Ramos (cell line): ENCODE results near the gene APBB1IP.
"Not testable (repeated sequence)": the region's sequence is repeated elsewhere in the genome, so short reads cannot be mapped to it uniquely, and the experiment has no call there.

Experiments
- in situ Hi-C: fragments of 300-500 bp; cut with MboI; formaldehyde crosslinking; loops from one replicate; pipeline ENCODE4 v1.14.3; 2022; ENCODE audit warnings: low sequenced_read_pairs; ENCODE audit not compliant: unreplicated experiment

APBB1IP gene

GRCh38 chr10:26472492-26472778 lies 34.3 kb downstream of the APBB1IP start:
- in situ Hi-C loops = no loop called here

DNA sequence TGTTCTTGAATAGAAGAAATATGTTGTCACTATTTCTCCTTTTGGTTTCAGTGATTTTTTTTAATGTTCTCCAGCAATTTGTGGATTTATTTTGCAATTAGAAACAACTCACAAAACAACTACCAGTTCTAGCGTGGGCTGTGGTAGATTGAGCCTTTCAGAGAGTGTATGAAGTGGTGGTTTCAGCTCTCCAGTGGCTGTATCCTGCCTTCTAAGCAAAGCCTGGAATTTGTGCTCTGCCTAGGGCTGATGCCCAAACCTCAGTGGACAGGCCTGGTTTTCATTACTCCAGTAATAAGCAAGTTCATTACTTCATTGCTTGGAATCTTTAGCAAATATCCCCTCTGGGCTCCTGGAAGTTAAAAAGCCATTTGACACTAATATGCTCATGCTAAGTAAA lies 35.9 kb downstream of the APBB1IP start:
- in situ Hi-C loops = no loop called here

- in situ Hi-C loops = not testable (repeated sequence)
These were observed 36.7 kb downstream of the APBB1IP start for GRCh38 chr10:26474845-26475244.

GRCh38 chr10:26475386-26475785 lies 37.2 kb downstream of the APBB1IP start:
- in situ Hi-C loops = no loop called here

DNA sequence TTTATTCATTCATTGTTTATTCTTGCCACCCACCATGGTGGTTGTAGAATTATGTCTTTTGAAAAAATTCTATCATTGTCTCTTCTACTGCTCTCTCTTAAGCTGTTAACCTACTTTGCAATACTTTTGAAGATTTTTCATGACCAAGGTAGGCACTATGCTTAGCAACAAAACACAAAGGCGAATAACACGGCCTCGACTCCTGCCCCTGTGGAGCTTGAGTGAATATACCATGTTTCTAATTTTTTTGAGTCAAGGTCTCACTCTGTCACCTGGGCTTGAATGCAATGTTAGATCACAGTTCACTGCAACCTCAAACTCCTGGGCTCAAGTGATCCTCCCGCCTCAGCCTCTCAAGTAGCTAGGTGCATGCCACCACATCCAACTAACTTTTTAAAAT lies 39.4 kb downstream of the APBB1IP start:
- in situ Hi-C loops = no loop called here

DNA sequence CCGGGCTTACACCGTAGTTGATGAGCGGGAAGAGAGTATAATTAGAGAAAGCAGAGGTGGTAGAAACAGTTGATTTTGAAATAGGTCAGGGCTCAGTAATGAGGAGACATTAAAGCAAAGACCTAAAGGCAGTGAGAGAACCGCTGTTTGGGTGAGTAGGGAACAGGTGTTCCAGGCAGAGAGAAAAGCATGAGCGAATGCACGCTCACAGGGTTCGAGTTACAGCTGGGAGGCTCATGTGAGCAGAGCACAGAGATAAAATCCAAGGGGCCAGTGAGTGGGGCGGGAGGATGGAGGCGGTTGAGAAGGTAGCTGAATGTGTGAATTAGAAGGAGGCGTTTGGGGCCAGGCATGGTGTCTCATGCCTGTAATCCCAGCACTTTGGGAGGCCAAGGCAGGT lies 39.9 kb downstream of the APBB1IP start:
- in situ Hi-C loops = no loop called here

DNA sequence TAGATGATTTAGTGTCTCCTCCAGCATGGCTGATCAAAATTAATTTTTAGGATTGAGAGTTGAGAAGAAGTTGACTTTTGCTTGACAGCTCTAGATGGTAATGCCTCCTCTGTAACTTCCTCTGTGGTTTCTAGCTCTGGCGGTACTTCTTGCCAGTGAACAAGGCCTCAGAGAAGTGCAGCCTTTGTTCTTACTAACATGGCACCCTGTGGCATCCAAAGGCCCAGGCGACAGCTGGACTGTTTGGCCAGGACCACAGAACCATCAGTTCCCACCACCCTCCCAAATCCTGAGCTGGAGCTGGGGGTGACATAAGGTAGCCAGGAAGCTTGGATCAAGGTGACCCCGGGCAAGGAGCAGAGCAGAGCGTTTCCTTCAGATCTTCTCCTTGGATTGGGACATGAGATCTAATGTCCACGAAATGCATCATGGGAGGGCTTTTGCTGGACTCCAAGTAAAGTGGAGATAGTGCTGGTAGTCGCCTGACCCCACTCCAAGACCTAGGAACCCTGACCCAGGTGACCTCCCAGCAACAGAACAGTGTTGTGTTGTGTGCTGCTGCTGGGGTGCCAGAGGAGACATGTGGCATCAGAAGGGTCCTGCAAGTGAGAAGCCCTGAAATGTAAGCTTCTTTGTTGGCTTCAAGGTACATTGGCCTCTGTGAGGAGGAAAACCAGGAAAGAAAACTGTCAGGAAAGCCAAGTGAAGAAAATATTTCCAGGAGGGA lies 41.8 kb downstream of the APBB1IP start:
- in situ Hi-C loops = no loop called here

GRCh38 chr10:26481315-26481692 lies 43.2 kb downstream of the APBB1IP start:
- in situ Hi-C loops = no loop called here

- in situ Hi-C loops = no loop called here
These were observed 43.9 kb downstream of the APBB1IP start for GRCh38 chr10:26481914-26482550.

DNA sequence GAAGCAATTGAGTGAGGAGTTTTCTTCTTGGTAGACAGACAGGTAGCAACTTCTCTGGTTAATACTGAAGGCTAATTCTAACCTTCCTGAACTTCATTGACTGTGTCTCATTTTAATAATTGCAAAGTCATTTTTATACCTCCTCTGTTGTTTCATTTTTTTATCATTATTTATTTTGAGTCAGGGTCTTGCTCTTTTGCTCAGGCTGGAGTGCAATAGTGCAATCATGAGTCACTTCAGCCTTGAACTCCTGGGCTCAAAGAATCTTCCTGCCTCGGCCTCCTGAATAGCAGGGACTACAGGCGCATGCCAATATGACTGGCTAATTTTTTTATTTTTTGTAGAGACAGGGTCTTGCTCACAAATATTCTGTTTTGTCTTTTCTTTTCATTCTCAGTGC lies 45.4 kb downstream of the APBB1IP start:
- in situ Hi-C loops = no loop called here

GRCh38 chr10:26485150-26485941 lies 47.2 kb downstream of the APBB1IP start:
- in situ Hi-C loops = no loop called here

DNA sequence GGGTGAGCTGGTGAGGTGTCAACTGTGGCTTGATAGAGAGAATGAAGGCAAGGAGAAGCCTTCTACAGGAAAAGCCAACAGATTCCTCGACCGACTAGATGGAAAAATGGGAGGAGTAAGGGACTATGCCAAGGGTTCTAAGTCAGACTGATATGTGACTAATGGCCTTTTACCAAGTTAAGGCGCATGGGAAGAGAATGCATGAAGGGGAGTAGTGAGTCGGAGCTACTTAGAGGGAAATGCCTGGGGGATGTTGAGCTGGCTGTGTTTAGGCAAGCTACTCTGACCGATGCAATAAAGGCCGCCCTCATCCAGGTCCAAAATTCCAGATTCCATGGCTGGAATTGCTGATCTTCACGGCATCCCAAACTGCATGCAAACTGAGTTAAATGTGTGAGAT lies 48.2 kb downstream of the APBB1IP start:
- in situ Hi-C loops = no loop called here

DNA sequence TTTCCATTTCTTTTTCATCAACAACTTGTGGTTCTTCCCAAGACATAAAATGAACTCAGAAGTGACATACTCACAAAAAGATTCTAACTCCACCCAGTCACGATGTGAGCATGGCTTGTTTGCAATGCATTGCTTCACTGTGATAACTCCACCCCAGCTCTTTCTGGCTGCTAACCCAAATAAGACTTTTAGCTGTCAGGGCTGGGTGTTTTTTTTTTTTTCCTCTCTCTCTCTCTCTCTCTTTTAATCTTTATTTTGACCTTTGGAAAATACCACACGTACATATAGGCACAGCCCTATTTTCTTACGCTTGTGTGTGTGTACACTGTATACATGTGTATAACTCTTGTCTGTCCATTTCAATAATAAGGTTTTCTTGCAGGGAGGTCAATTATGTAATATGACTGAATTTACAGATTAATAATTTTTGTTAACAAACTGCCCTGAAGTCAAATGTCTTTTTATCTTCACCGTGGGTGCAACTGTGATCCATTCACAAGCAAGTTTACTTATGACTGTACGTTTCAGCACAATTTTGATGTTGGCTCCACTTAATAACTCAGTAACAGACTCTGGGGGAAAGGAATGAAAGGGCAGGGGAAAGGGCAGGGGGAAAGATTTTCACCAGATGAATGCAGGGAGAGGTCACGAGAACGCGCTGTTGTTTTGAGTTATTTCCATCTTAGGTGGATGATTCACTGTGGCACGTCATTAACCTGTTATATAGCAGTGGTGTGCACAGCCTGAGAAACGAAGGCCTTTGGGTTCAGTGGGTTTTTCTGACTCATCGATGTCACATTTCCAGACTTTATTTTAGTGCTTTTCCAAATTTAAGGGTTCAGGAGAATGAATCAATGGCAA lies 49.1 kb downstream of the APBB1IP start:
- in situ Hi-C loops = no loop called here

DNA sequence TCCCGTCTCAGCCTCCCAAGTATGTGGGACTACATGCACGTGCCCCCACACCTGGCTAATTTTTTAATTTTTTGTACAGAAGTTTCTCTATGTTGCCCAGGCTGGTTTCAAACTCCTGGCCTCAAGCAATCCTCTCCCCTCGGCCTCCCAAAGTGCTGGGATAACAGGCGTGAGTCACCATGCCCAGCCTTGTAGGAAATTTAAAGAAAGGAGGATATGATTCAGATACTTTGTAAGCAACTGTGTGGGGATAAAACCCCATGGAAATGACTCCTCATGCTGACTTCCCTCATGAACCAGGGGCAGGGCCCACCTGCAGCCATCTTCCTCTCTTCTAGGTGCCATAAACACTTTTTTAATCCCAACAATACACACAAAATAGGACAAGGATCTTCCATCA lies 50.2 kb downstream of the APBB1IP start:
- in situ Hi-C loops = no loop called here

DNA sequence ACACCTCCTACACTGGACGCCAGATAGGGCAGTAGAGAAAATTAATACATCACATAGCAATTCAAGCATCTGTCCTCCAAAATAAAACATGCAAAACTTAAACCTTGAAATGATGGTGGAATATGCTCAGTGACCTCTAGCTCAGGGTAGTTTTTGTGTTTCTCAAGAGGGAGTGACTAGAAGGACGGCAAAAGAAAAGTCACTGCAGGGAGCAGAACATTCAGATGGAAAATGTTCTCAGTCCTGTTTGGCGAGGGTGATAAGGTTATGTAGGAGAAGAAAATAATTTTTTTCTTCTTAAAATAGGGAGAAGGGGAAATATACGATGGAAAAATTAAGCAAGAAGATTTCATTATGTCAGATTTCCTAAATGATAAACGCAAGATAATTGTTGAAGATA lies 50.9 kb downstream of the APBB1IP start:
- in situ Hi-C loops = no loop called here

DNA sequence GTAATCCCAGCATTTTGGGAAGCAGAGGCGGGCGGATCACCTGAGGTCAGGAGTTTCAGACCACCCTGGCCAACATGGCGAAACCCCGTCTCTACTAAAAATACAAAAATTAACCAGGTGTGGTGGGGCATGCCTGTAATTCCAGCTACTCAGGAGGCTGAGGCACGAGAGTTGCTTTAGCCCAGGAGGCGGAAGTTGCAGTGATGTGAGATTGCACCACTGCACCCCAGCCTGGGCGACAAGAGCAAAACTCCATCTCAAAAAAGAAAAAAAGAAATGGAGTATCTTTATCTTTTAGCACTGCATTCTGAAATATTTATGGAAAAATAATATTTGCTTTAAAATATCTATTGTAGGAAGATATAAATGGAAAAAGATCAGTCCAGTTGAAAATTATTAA lies 52.2 kb downstream of the APBB1IP start:
- in situ Hi-C loops = not testable (repeated sequence)

- in situ Hi-C loops = no loop called here
These were observed 53.1 kb downstream of the APBB1IP start for GRCh38 chr10:26491276-26491675.

DNA sequence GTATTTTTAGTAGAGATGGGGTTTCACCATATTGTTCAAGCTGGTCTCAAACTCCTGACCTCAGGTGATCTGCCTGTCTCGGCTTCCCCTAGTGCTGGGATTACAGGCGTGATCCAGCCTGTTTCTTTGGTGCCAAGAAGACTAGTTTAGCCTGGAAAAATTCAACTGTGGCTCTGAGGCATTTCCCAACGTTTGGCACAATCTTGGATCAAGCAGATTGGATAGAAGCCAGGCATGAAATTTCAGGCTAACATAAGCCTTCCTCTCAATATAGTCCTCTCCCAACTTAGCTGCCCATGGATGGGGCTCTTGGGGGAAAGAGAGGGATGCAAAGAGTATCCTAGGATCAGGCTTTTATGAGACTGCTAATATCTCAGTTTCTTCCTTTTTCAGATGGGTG lies 53.8 kb downstream of the APBB1IP start:
- in situ Hi-C loops = no loop called here

- in situ Hi-C loops = not testable (repeated sequence)
These were observed 54.6 kb downstream of the APBB1IP start for GRCh38 chr10:26492725-26493124.

DNA sequence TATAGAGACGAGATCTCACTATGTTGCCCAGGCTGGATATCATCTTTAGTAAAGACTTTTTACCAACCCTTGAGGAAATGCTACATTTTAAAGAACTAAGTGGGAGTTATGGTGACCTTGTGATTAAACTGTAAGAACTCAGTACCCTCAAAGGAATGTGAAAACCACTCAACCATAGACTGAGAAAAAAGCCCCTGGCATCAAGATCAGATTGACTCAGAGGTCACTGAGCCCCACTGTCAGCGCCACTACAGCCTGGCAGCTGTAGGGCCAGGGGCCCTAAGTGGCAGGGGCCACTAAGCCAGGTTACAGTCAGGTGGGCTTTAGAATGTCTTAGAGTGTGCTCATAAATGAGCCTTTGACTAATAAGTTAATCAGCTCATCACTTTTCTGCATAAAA lies 55.9 kb downstream of the APBB1IP start:
- in situ Hi-C loops = no loop called here

- in situ Hi-C loops = no loop called here
These were observed 61.3 kb downstream of the APBB1IP start for GRCh38 chr10:26499426-26499825.
